Measurements from ENCODE around the gene FLCN. TPM values are rescaled to one million over a fixed set of nuclear protein-coding genes. Genes with fewer than 3 reads are reported as not detected.
"Not testable (repeated sequence)": the region's sequence is repeated elsewhere in the genome, so short reads cannot be mapped to it uniquely, and the experiment has no call there.

Gene FLCN
- total and polyA plus RNA-seq, 2 donors (not counting 3 experiments of a cell fraction or from before 2014, with no cell fraction given), result 38.8 to 68.9 TPM

DNA sequence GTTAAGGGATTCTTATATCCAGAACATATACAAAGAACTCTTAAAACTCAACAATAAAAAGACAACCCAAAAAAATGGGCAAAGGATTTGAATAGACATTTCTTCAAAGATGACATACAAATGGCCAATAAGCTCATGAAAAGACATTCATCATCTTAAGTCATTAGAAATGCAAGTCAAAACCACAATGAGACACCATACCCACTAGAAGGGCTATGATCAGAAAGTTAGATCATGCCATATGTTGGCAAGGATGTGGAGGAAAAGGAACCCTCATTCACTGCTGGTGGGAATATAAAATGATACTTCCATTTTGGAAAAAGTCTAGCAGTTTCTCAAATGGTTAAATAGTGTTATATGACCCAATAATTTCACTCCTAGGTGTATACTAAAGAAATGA, 40.2 kb downstream of the FLCN start:
- ChIA-PET CTCF (no interaction called here), POLR2A (no interaction called here)
- Histone ChIP-seq H3K9me3 (replicated peaks; ENCODE audit: control insufficient read depth, insufficient read depth, low read length) (no peaks in the 10 kb centered on the region), H3K27me3 (ENCODE audit: control insufficient read depth in 2 of 2, insufficient read depth in 2 of 2, low read length in 2 of 2) (no peaks in the 10 kb centered on the region), H3K4me3 (replicated peaks in 1 of 3; ENCODE audit: insufficient read depth in 1 of 3, low read depth in 1 of 3, low read length in 3 of 3) (no peak overlapping the region), H3K9ac (replicated peaks; ENCODE audit: extremely low read depth, insufficient read depth, low read length) (no peak overlapping the region), H2AFZ (ENCODE audit: low read depth, low read length) (no peak overlapping the region), H4K20me1 (replicated peaks; ENCODE audit: control insufficient read depth, extremely low read depth, insufficient read depth, low read length) (no peaks in the 10 kb centered on the region), H3K9me1 (replicated peaks; ENCODE audit: control insufficient read depth, extremely low read depth, insufficient read depth, low read length) (no peaks in the 10 kb centered on the region), H3K79me2 (ENCODE audit: control insufficient read depth, insufficient read depth, low read length) (no peaks in the 10 kb centered on the region), H3K27ac (ENCODE audit: insufficient read depth, low read depth, low read length) (no peak overlapping the region), H3K4me1 (ENCODE audit: control insufficient read depth, extremely low read depth, insufficient read depth, low read length) (peaks cover 4% of the 10 kb centered on the region), H3K4me2 (ENCODE audit: insufficient read depth, low read length) (no peak overlapping the region), H3K36me3 (ENCODE audit: control insufficient read depth in 2 of 2, extremely low read depth in 1 of 2, insufficient read depth in 2 of 2, low read length in 2 of 2) (no peaks in the 10 kb centered on the region)
- DNase-seq (ENCODE audit: low read depth, low spot score), result no peak
- no TSS peak for BruUV-seq (replicated peaks)
- intact Hi-C loops (cut with micrococcal nuclease), result loop anchor here (1.0 kb wide), 1 partner anchor 9 kb away; no protein-coding TSS in a partner anchor
- TF ChIP-seq MAX (IDR thresholded peaks at IDR 0.05; ENCODE audit: insufficient read depth, insufficient read length) (no peak), POLR2A (IDR thresholded peaks at IDR 0.05; ENCODE audit: low read depth, low read length) (no peak), CTCF (IDR thresholded peaks at IDR 0.05; ENCODE audit: extremely low read depth in 1 of 2, insufficient read depth in 1 of 2, low read depth in 1 of 2, low read length in 2 of 2) (no peak), GATA2 (IDR thresholded peaks at IDR 0.05; ENCODE audit: insufficient read depth, insufficient read length, low read depth, low read length) (no peak)
- dilution Hi-C loops (cut with MboI; ENCODE audit: extremely low pct_ligation_motif_present, low sequenced_read_pairs), result no loop called here
- FAIRE-seq, result no peak

DNA sequence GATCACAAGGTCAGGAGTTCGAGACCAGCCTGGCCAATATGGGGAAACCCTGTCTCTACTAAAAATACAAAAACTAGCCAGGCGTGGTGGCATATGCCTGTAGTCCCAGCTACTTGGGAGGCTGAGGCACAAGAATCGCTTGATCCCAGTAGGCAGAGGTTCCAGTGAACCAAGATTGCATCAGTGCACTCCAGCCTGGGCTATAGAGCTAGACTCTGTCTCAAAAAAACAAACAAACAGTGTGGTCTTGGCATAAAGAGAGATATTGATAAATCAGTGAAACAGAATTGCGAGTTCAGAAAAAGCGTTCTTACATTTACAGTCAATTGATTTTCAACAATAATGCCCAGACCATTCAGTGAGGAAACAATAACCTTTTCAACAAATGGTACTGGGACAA, 41.5 kb downstream of the FLCN start:
- POLR2A ChIA-PET, result not testable (repeated sequence)

More for the DNA sequence above, 41.5 kb downstream of the FLCN start:
- H3K27ac ChIP-seq (ENCODE audit: insufficient read depth, low read depth, low read length); DNase-seq (ENCODE audit: low read depth, low spot score); dilution Hi-C loops (cut with MboI; ENCODE audit: extremely low pct_ligation_motif_present, low sequenced_read_pairs); H3K9ac ChIP-seq (replicated peaks; ENCODE audit: extremely low read depth, insufficient read depth, low read length); FAIRE-seq; H3K4me2 ChIP-seq (ENCODE audit: insufficient read depth, low read length); H2AFZ ChIP-seq (ENCODE audit: low read depth, low read length); H3K9me1 ChIP-seq (replicated peaks; ENCODE audit: control insufficient read depth, extremely low read depth, insufficient read depth, low read length); H3K4me3 ChIP-seq (replicated peaks in 1 of 3; ENCODE audit: insufficient read depth in 1 of 3, low read depth in 1 of 3, low read length in 3 of 3); intact Hi-C loops (cut with micrococcal nuclease); H3K36me3 ChIP-seq (ENCODE audit: control insufficient read depth in 2 of 2, extremely low read depth in 1 of 2, insufficient read depth in 2 of 2, low read length in 2 of 2); CTCF ChIA-PET; H3K27me3 ChIP-seq (ENCODE audit: control insufficient read depth in 2 of 2, insufficient read depth in 2 of 2, low read length in 2 of 2); BruUV-seq (replicated peaks); H3K9me3 ChIP-seq (replicated peaks; ENCODE audit: control insufficient read depth, insufficient read depth, low read length); H3K79me2 ChIP-seq (ENCODE audit: control insufficient read depth, insufficient read depth, low read length); H4K20me1 ChIP-seq (replicated peaks; ENCODE audit: control insufficient read depth, extremely low read depth, insufficient read depth, low read length): not testable (repeated sequence)
- H3K4me1 ChIP-seq (ENCODE audit: control insufficient read depth, extremely low read depth, insufficient read depth, low read length), result peaks cover 16% of the 10 kb centered on the region
